IPS-11a (cell line): Measurements from ENCODE around the gene GFM1.

Experiments used
- H3K4me3 ChIP-seq: one replicate; pipeline ENCODE4 v1.5.1; 2013; ENCODE audit warnings: low read depth, low read length, control low read depth

Gene GFM1

DNA sequence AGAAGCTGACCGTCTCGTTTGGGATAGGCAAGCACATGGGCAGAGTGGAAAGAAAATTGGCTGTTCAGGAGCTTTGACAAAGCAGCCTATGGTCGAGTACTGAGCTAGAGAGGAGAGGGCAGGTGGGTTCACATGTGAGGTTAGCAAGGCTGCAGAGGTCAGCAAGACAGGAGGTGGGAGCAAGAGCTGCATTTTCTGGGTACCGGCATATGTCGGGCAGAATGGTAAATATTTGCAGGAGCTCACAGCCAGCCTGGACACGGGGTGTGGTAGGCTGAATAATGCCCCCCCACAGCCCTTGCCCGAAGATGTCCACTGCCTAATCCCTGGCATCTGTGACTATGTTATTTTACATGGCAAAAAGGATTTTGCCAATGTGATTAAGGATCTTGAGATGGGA, 79.7 kb downstream of the GFM1 start:
- no peak overlapping the region for H3K4me3 ChIP-seq

DNA sequence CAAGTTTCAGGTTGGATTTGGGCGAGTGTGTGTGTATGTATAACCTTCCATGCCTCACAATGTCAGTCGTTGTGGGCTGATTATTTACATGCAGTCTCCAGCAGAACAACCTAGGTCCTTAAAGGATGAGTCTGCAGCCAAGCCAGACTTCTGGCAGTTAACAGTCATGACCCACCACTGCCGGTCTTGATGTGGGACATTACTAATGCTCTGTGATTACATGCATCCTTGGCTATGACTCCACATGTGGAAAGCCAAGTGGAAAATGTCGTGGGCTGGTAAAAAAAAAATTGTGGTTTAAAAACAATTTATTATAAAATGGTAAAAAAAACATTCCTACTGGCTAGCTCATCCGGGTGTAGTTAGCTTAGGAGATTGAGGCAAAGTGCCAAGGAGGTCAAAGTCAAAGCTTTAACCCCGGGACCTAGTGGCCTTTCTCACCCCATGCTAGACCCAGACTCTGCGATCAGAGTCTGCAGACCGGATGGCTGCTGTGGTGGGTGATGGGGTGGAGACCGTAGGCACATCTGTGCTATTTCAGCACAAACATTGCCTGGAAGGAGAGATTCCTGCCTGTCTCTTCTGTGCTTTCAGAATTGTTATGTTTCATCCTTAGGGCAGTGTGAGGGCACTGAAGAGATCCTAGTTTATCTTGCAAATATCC, 81.2 kb downstream of the GFM1 start:
- no peak overlapping the region for H3K4me3 ChIP-seq

GRCh38 chr3:158727206-158728060, 83.1 kb downstream of the GFM1 start:
- no peak overlapping the region for H3K4me3 ChIP-seq

- H3K4me3 ChIP-seq: no peak overlapping the region
Measured at GRCh38 chr3:158728061-158728377, 83.7 kb downstream of the GFM1 start.

DNA sequence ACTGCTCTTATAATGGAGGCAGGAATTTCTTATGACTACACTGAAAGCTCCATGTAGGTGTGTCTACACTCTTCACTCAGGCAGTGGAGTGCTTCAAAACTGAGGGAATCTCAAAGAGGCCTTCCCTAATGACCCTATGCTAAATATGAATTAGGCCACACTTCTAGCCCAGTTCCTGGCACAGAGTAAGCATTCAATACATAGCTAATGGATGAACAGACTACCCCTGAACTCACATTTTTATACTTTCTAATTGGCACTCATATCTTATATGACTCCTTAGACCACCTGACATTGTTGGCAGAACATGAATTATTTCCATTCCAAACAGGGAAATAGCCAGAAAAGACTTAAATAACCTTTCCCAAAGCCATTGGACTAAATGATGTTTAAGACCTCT, 84.5 kb downstream of the GFM1 start:
- H3K4me3 ChIP-seq: no peak overlapping the region

GRCh38 chr3:158731486-158731885, 87.2 kb downstream of the GFM1 start:
- H3K4me3 ChIP-seq: peak overlapping the region; percentile 57

DNA sequence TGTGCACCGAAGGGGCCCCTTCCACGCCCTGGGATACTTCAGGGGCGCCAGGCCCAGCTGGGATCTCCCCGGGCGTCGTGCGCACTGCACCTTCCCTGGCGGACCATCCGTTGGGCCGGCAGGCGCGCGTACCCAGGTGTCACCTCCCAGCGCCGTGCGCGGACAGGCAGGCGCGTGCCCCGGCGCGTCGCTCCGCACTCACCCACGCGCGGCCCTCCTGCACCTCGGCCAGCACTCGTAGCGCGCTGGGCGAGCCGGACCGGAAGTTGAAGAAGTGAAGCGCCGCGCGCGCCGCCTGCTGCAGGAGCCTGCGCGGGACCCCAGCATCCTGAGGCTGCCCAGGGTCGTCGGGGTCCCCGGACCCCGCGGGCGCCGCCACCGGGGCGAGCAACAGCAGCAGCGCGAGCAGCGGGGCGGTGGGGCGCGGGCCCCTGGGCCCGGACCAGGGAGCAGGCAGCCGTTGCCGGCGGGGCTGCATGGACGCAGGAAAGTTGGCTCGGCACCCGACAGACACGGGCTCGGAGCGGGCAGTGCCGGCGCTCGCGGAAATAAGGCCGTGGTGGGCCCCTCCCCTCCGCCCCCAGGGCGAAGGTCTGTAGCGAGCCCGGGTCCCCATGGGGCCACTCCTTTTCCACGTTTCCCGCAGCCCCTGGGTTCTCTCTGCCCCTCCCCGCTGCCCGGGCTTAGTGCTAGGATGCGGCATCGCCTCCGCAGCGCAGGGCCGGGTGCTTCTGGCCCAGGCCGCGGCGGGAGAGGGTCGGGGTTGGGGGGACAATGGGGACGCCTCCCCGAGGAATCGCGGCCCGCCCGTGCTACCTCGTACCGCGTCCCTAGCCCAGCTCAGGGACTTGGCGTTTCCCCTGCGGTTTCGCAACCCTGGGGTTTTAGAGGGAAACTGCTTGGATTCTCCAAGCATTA, 87.9 kb downstream of the GFM1 start, which contains the start of gene RARRES1:
TSS of gene RARRES1 (minus strand) at position 520 of the 918 bp plus-strand sequence. CDS start at position 478, 42 bp downstream.
- peak within 1 kb of the TSS; percentile 57 for H3K4me3 ChIP-seq

GRCh38 chr3:158732856-158733200, 88.5 kb downstream of the GFM1 start:
- peak overlapping the region; percentile 57 for H3K4me3 ChIP-seq

DNA sequence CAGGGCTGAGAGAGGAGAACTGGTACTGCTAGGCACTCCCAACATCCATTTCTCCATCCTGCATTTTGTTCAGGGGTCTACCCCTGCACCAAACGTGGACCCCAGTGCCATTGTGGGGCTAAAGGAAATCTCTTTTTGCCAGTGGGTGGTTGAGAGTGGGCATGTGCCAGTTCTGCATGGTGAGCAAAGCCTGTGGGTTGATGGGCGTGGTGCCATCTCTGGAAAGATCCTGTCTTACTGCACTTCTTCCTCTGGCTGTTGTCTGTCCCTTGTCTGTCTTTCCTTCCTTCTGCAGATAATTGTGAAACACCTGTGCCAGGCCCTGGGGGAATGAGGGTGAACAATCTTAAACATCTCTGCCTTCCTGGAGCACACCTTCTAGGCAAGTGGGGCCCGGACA, 89.3 kb downstream of the GFM1 start:
- no peak overlapping the region for H3K4me3 ChIP-seq

DNA sequence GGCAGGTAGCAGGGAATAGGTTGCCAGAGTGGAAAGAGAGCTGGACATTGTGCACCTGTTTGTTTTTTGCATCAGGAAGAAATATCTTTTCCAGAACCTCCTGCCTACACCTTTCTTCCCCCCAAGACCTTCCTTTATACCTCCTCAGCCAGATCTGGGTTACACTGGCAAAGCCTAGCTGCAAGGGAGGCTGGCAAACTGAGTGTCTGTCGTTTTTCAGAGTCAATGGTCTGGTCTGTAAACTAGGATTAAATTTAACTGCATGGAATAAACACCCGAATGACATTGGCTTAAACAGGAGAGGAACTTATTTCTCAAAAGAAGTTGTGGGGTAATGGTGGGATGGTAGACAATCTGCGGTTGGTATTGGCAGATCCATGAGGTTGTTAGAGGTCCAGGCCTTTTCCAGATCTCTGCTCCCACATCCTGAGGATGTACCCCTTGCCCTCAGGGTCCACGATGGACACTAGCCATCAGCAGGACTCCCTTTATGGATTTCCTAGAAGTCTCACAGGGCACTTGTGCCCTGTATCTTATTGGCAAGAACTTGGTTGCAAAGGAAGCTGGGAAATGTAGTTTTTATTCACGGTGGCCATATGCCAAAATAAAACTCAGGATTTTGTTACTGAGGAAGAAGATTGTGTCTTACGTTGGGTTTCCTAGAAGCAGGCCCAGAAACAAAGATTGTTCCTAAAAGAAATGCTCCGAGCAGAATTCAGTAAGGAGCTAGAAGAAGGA, 91.1 kb downstream of the GFM1 start:
- H3K4me3 ChIP-seq: no peak overlapping the region

- no peak overlapping the region for H3K4me3 ChIP-seq
Measured at GRCh38 chr3:158737410-158737809, 93.1 kb downstream of the GFM1 start.

DNA sequence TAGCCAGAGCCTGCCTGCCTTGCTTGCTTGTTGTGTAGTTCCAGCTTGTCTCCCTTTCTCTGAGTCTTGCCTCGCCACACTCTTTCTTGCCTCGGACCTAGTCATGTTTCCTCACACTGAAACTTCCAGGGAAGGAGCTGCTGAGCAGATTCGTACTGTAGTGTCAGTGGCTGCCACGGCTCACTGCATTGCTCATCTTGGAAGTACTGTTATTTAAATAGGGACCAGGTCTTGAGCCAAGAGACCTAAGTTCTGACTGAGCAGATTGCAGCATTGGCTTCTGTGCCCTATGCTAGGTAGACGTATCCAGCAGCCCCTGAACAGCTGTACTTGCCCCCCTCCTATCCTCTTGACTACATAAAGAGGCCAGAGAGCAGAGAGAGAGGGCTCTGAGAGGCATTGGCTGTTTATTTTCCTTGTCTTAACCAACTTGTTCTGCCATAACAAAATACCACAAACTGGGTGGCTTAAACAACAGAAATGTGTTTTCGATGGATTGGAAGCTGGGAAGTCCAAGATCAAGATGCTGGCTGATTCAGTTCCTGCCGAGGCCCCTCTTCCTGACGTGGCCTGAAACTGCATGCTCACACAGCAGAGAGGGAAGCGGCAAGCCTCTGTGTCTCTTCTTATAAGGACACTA, 93.8 kb downstream of the GFM1 start:
- H3K4me3 ChIP-seq: no peak overlapping the region

GRCh38 chr3:158738653-158739052, 94.3 kb downstream of the GFM1 start:
- no peak overlapping the region for H3K4me3 ChIP-seq

DNA sequence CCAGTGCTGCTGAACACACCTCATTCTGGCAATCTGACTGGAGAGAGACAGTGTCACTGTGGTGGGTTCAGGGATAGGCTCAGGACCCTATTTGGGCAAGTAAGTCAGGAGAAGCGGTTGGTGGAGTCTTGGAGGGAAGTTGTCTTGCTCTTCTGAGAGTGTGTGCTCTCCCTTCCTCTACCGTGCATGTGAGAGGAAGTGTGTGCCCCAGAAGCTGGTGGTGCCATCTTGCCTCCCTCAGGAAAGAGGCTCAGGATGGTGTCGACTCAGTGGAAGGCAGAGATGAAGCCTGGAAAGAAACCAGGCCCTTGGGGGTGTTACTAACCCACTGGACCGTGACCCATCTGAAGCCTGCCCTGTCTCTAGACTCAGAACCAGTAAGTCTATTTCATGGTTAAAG, 94.8 kb downstream of the GFM1 start:
- H3K4me3 ChIP-seq: no peak overlapping the region

GRCh38 chr3:158739661-158740060, 95.3 kb downstream of the GFM1 start:
- H3K4me3 ChIP-seq: no peak overlapping the region
